NOMO-1 treated with dmso at 0.1 percent for 144 hours (cell line): Measurements from ENCODE around the gene CLDN5.

Source experiments
- DNase-seq: peaks from one replicate; lab custom pipeline; 2025; ENCODE audit not compliant: unreplicated experiment; lab: John Stamatoyannopoulos, UW

The CLDN5 gene

DNA sequence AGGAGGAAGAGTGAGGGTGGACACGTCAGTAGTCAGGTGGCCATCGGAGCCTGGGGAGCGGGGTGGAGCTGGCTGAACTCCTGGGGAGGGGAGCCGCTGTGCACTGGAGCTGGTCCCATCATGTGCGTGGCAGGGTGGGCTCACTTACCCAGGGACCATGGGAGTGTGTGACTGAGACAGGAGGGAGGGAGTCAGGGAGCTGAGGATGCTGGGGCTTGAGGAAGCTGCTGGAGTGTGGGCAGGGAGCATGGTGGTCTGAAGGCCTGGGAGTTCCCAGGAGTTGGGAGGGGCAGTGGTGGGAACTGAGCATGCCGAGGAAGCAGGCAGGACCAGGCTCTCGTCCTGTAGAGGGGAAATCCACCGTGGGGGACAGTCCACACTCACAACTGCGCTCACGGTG, 18.0 kb downstream of the CLDN5 start:
- no peak for DNase-seq

- no peak for DNase-seq
Observed at GRCh38 chr22:19505735-19506126, 18.5 kb downstream of the CLDN5 start.

- DNase-seq, result no peak
Observed at GRCh38 chr22:19504900-19505734, 19.1 kb downstream of the CLDN5 start.

DNA sequence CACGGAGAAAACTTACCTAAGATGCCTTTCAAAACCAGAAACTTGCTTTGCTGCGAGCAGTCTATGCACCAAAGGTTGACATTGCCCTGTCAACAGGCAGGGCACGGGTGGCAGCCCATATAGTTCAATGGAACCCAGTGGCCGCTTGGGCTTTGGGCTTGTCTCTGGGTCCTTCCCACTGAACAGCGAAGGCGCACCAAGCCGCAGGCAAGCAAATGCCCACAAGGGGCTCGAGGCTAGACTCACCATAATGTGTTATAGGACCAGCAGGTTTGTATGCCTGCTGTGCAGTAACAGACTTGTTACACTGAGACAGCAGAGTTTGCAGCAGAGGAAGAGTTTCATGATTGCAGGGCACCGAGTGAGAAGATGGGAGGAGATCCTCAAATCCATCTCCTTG, 20.3 kb downstream of the CLDN5 start:
- no peak for DNase-seq

DNA sequence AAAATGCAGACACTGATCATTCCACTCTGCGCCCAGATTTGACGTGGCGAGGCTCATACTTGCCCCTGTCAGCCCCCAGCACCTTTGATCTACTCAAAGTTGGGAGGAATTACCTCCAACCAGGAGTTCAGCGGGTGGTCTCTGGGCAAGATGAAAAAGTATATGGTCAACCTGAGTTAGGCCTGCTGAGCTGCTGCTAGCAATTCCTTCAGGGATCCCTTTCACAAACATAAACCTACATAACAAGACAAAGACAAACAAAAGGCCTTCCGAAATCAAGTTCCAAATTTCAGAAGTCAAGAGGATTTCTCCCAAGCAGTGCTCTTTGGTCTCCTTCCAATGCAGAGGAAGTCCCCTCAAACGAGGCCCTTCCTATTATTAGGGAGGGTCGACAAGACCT, 20.8 kb downstream of the CLDN5 start:
- DNase-seq, result no peak

- DNase-seq, result no peak
Observed at GRCh38 chr22:19501897-19502447, 22.2 kb downstream of the CLDN5 start.

GRCh38 chr22:19499880-19500242, 24.3 kb downstream of the CLDN5 start:
- DNase-seq, result no peak

GRCh38 chr22:19499236-19499879, 24.9 kb downstream of the CLDN5 start:
- no peak for DNase-seq

DNA sequence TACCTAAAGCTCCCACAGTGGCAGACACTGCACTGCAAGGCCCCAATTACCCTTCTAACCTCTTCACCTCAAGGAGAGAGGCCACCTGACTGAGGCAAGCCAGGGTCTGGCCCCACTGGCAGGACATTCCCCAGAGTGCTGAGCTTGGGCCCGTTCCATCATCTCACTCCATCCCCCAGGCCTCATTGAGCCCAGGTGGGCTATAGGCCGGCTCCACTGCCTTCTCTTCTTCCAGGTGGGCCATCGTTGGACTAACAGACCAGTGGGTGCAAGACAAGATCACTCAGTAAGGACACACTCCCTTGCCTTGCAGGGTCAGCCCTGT, 25.4 kb downstream of the CLDN5 start:
- DNase-seq, result no peak

- no peak for DNase-seq
Observed at GRCh38 chr22:19498154-19498865, 25.9 kb downstream of the CLDN5 start.

DNA sequence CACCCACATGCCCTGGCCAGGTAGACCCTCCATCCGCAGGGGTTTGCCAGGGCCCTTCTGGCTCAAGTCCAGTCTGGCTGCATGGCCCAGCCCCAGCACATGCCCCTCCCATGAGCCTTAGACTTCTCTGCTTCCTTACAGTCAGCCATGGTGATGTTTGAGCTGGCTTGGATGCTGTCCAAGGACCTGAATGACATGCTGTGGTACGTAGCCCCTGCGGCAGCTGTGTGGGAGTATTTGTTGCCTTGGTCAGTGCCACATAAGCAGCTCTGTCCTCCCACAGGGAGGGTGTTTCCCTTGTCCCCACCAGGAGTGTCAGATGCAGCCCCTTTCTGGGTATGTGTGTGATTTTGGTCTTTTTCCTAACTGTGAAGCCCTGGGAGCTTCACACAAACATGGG, 27.0 kb downstream of the CLDN5 start:
- DNase-seq, result no peak

- DNase-seq, result no peak
Observed at GRCh38 chr22:19496324-19496630, 27.9 kb downstream of the CLDN5 start.

- DNase-seq, result no peak
Observed at GRCh38 chr22:19495562-19496323, 28.5 kb downstream of the CLDN5 start.

GRCh38 chr22:19494676-19495173, 29.5 kb downstream of the CLDN5 start:
- DNase-seq, result no peak

DNA sequence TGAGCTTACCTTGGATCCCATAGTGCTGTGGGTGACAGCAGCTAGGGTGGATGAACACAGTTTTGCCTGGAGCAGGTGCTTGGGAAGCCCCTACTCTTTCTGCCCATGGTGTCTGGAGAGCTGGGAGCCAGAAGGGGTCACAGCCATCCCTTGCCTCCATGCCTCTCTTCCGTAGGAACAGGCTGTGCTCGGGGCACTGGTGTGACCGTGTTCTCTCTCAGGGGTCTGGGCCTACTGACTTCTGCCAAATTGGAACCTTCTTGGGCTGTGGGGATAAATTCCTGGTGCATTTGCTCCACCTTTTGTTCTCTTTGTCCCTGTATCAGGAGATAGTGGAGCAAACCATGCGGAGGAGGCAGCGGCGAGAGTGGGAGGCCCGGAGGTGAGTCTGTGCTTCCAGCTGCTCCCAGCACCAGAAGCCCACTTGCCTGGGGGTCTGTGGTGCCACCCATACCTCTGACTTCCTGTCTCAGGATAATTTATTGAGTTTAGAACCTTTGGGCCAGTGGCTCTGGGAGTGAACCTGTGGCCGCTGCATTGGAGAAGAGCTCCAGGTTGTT, 30.1 kb downstream of the CLDN5 start:
- no peak for DNase-seq

DNA sequence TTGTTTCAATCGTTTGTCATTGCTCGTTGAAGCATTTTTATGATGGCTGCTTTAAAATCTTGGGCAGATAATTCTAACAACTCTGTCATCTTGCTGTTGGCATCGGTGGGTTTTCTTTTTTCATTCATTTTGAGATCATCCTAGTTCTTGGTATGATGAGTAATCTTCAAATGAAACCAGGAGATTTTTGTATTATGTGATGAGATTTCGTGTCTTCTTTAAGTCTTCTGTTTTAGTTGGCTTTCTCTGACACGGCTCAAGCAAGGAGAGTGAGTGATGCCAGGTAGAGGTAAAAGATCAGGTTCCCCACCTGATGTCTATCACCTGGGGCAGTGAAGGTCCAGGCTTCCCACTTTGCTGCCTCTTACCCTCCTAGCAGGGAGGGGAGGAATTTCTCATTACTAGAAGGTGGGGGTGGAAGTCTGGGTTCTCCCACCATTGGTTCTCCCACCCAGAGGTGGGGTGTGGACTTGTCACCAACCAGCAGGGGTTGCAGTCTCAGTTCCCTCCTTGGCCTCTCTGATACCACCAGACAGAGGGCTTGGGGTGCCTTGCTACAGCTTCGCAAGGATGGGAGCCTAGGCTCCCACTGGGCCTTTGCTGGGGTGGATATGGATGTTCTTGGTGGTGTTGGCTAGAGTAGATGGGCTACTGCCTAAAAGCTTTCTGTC, 31.6 kb downstream of the CLDN5 start:
- DNase-seq, result no peak

GRCh38 chr22:19490628-19491230, 33.5 kb downstream of the CLDN5 start:
- DNase-seq, result no peak

DNA sequence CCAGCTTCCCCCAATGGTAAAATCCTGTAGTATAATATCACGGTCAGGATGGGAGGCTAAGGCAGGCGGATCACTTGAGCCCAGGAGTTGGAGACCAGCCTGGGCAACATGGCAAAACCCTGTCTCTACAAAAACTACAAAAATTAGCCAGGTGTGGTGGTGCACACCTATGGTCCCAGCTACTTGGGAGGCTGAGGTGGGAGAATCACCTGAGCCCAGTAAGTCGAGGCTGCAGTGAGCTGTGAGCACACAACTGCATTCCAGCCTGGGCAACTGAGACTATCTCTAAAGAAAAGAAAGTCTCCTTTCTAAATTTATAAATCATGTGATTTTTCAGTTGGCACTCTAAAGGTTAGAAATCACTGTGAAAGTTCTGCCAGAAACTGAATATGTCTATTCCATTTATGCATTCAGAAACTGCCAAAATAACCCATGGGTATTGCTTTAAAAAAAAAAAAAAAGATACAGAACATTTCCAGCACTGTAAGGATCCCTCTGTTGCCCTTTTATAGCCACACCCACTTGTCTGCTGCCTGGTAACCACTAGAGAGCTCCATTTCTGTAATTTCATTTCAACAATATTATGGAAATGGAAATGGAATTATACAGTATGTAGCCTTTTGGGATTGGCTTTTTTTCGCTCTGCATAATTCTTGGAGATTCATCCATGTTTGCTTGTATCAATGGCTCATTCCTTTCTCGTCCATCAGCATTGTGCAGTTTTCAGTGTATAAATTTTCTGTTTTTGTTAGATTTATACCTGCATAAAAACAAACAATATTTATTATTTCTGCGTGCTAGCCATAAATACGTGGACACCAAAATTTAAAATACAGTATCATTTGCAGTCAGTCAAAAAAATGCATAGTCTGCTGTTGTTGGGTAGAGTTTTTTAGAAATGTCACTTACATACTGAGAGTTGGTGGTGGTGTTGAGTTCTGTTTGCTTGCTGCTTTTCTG, 35.0 kb downstream of the CLDN5 start:
- DNase-seq, result no peak

- no peak for DNase-seq
Observed at GRCh38 chr22:19488285-19488684, 35.9 kb downstream of the CLDN5 start.
